Right atrium auricular region (tissue), 2 donors: ENCODE results near the gene OMP. TPM values are rescaled to one million over a fixed set of nuclear protein-coding genes. Genes with fewer than 3 reads are reported as not detected.
"Not testable (repeated sequence)": the region's sequence is repeated elsewhere in the genome, so short reads cannot be mapped to it uniquely, and the experiment has no call there.

Source experiments
- DNase-seq: peaks from one replicate; pipeline ENCODE4 v3.0.0-alpha.2; 2019; ENCODE audit warnings: low spot score
- H3K27ac ChIP-seq, 2 donors: fragments of 200-600 bp; sonication (generic); 1 replicate in 1 of 2; 2 replicates in 1 of 2; pipeline ENCODE4 v1.5.1; 2016 to 2019
- H3K27me3 ChIP-seq, 2 donors: fragments of 200-600 bp; sonication (generic); one replicate each; pipeline versions ENCODE4 v1.5.1 to v1.6.0; 2017 to 2019
- H3K36me3 ChIP-seq: fragments of 200-600 bp; sonication (generic); one replicate; pipeline ENCODE4 v1.5.1; 2016
- H3K4me1 ChIP-seq, 2 donors: fragments of 200-600 bp; sonication (generic); one replicate each; pipeline versions ENCODE4 v1.5.1 to v1.6.0; 2017 to 2019
- H3K4me3 ChIP-seq, 2 donors: fragments of 200-600 bp; sonication (generic); 1 replicate in 1 of 2; 2 replicates in 1 of 2; pipeline ENCODE4 v1.5.1; 2017 to 2019; ENCODE audit warnings: mild to moderate bottlenecking in 1 of 2, moderate library complexity in 1 of 2
- H3K9me3 ChIP-seq, 2 donors: fragments of 200-600 bp; sonication (generic); one replicate each; pipeline ENCODE4 v1.5.1; 2019
- CTCF ChIP-seq, 2 donors: fragments of 200-600 bp; sonication (generic); IDR thresholded peaks; one replicate each; pipeline ENCODE4 v1.5.1; 2019; ENCODE audit warnings: antibody characterized with exemption in 2 of 2
- total RNA-seq, 2 donors: library from RNA; depleted of rRNA; stranded (reverse); fragments of >200 nt; gene quantifications; one replicate each; pipeline ENCODE4 v1.1.0, GENCODE V29; 2016

Gene OMP
- total RNA-seq, 2 donors from 2014 or later, result not detected

- TF ChIP-seq CTCF (IDR thresholded peaks at IDR 0.05), result no peak
- Histone ChIP-seq H3K4me1 (no peaks in the 10 kb centered on the region), H3K27me3 (no peaks in the 10 kb centered on the region), H3K27ac (no peak overlapping the region), H3K4me3 (no peak overlapping the region), H3K36me3 (no peaks in the 10 kb centered on the region), H3K9me3 (peaks cover 0 to 21% of the 10 kb centered on the region in 2 donors)
- peak; percentile 9 for DNase-seq
These were observed 45.7 kb upstream of the OMP start for GRCh38 chr11:77056814-77057402.

- Histone ChIP-seq H3K27ac (no peak overlapping the region), H3K4me3 (no peak overlapping the region), H3K36me3 (no peaks in the 10 kb centered on the region), H3K9me3 (peaks cover 0 to 21% of the 10 kb centered on the region in 2 donors), H3K4me1 (no peaks in the 10 kb centered on the region), H3K27me3 (no peaks in the 10 kb centered on the region)
- DNase-seq, result no peak
- TF ChIP-seq CTCF (IDR thresholded peaks at IDR 0.05), result no peak
These were observed 44.6 kb upstream of the OMP start for GRCh38 chr11:77057938-77058474.

GRCh38 chr11:77058900-77059299 is 43.7 kb upstream of the OMP start:
- no peaks in the 10 kb centered on the region for H3K27me3 ChIP-seq
- DNase-seq, result no peak
- no peak overlapping the region for H3K27ac ChIP-seq
- TF ChIP-seq CTCF (IDR thresholded peaks at IDR 0.05), result no peak
- H3K36me3 ChIP-seq, result no peaks in the 10 kb centered on the region
- H3K4me3 ChIP-seq, result no peak overlapping the region
- peaks cover 0 to 21% of the 10 kb centered on the region in 2 donors for H3K9me3 ChIP-seq
- H3K4me1 ChIP-seq, result no peaks in the 10 kb centered on the region

GRCh38 chr11:77059806-77060205 is 42.8 kb upstream of the OMP start:
- Histone ChIP-seq H3K36me3 (no peaks in the 10 kb centered on the region), H3K9me3 (peaks cover 0 to 21% of the 10 kb centered on the region in 2 donors), H3K4me3 (no peak overlapping the region), H3K4me1 (no peaks in the 10 kb centered on the region), H3K27me3 (no peaks in the 10 kb centered on the region), H3K27ac (no peak overlapping the region)
- no peak for DNase-seq
- TF ChIP-seq CTCF (IDR thresholded peaks at IDR 0.05), result no peak

- H3K27ac ChIP-seq, result no peak overlapping the region
- no peaks in the 10 kb centered on the region for H3K27me3 ChIP-seq
- H3K4me1 ChIP-seq, result no peaks in the 10 kb centered on the region
- no peaks in the 10 kb centered on the region for H3K36me3 ChIP-seq
- TF ChIP-seq CTCF (IDR thresholded peaks at IDR 0.05), result no peak
- peaks cover 0 to 21% of the 10 kb centered on the region in 2 donors for H3K9me3 ChIP-seq
- H3K4me3 ChIP-seq, result no peak overlapping the region
- DNase-seq, result no peak
These were observed 42.4 kb upstream of the OMP start for GRCh38 chr11:77060234-77060633.

GRCh38 chr11:77061258-77061657 is 41.4 kb upstream of the OMP start:
- not testable (repeated sequence) for H3K4me1 ChIP-seq, H3K27me3 ChIP-seq, H3K27ac ChIP-seq, DNase-seq, H3K4me3 ChIP-seq, H3K36me3 ChIP-seq
- H3K9me3 ChIP-seq, result peaks cover 0 to 13% of the 10 kb centered on the region in 2 donors
